Ishikawa (cell line): Measurements from ENCODE around the gene NUP188.

Experiments used
- CEBPB ChIP-seq: IDR thresholded peaks from 2 replicates; pipeline ENCODE4 v1.6.1; 2012
- CREB1 ChIP-seq: IDR thresholded peaks from 2 replicates; pipeline ENCODE4 v1.6.1; 2012; ENCODE audit warnings: low read depth
- EGR1 ChIP-seq: IDR thresholded peaks from 2 replicates; pipeline ENCODE4 v1.6.1; 2012
- EP300 ChIP-seq: IDR thresholded peaks from 2 replicates; pipeline ENCODE4 v1.6.1; 2012; ENCODE audit warnings: borderline replicate concordance
- FOXM1 ChIP-seq: IDR thresholded peaks from 2 replicates; pipeline ENCODE4 v1.6.1; 2012; ENCODE audit warnings: low read depth, borderline replicate concordance
- MAX ChIP-seq: IDR thresholded peaks from 2 replicates; pipeline ENCODE4 v1.6.1; 2012
- NFIC ChIP-seq: IDR thresholded peaks from 2 replicates; pipeline ENCODE4 v1.6.1; 2012
- RAD21 ChIP-seq: IDR thresholded peaks from 2 replicates; pipeline ENCODE4 v1.6.1; 2012; ENCODE audit warnings: low read depth
- REST ChIP-seq: IDR thresholded peaks from 2 replicates; pipeline ENCODE4 v1.6.1; 2012; ENCODE audit warnings: low read depth, mild to moderate bottlenecking
- TAF1 ChIP-seq: IDR thresholded peaks from 2 replicates; pipeline ENCODE4 v1.6.1; 2012; ENCODE audit warnings: low read depth, mild to moderate bottlenecking
- TCF12 ChIP-seq: IDR thresholded peaks from 2 replicates; pipeline ENCODE4 v1.6.1; 2012; ENCODE audit warnings: low read depth
- TEAD4 ChIP-seq: IDR thresholded peaks from 2 replicates; pipeline ENCODE4 v1.6.1; 2012
- USF1 ChIP-seq: IDR thresholded peaks from 2 replicates; pipeline ENCODE4 v1.6.1; 2012
- YY1 ChIP-seq: IDR thresholded peaks from 2 replicates; pipeline ENCODE4 v1.6.1; 2012; ENCODE audit warnings: low read depth
- ZBTB7A ChIP-seq: IDR thresholded peaks from 2 replicates; pipeline ENCODE4 v1.6.1; 2012; ENCODE audit warnings: low read depth

The NUP188 gene

GRCh38 chr9:128946571-128947276 lies 775 bp upstream of the NUP188 start:
- TF ChIP-seq NFIC (no peak), ZBTB7A (no peak)

- no peak for TF ChIP-seq EGR1
- TF ChIP-seq USF1: no peak
- no peak for TF ChIP-seq CEBPB
- TF ChIP-seq TAF1: no peak
- no peak for TF ChIP-seq EP300
- no peak for TF ChIP-seq CREB1
These were observed 297 bp upstream of the NUP188 start for GRCh38 chr9:128947277-128947526.

- TF ChIP-seq TAF1 (no peak), YY1 (no peak), NFIC (no peak), CEBPB (no peak), FOXM1 (no peak), TCF12 (no peak), MAX (no peak), USF1 (no peak), ZBTB7A (no peak), EP300 (no peak), RAD21 (no peak), TEAD4 (no peak)
These were observed 22.0 kb downstream of the NUP188 start for GRCh38 chr9:128969491-128969890.

- TF ChIP-seq CEBPB (no peak), USF1 (no peak), MAX (no peak)
These were observed 25.5 kb downstream of the NUP188 start for GRCh38 chr9:128972956-128973355.

- TF ChIP-seq CREB1 (no peak), USF1 (no peak), TAF1 (no peak), FOXM1 (no peak), CEBPB (no peak), REST (no peak), NFIC (no peak), ZBTB7A (no peak), EP300 (no peak), TCF12 (no peak), EGR1 (no peak), MAX (no peak), TEAD4 (no peak), RAD21 (no peak), YY1 (no peak)
These were observed 31.6 kb downstream of the NUP188 start for GRCh38 chr9:128979111-128979510.

- no peak for TF ChIP-seq MAX
- TF ChIP-seq EP300: no peak
- no peak for TF ChIP-seq CREB1
- TF ChIP-seq ZBTB7A: no peak
- TF ChIP-seq TAF1: no peak
- TF ChIP-seq TCF12: no peak
- TF ChIP-seq TEAD4: no peak
- TF ChIP-seq YY1: no peak
- TF ChIP-seq EGR1: no peak
These were observed 36.0 kb downstream of the NUP188 start for GRCh38 chr9:128983536-128983935.

GRCh38 chr9:128986671-128987070 lies 39.2 kb downstream of the NUP188 start:
- TF ChIP-seq FOXM1: no peak
- no peak for TF ChIP-seq CREB1
- TF ChIP-seq TEAD4: no peak
- no peak for TF ChIP-seq REST
- TF ChIP-seq MAX: no peak
- TF ChIP-seq USF1: no peak
- no peak for TF ChIP-seq ZBTB7A
- no peak for TF ChIP-seq RAD21
- TF ChIP-seq NFIC: no peak
